ENCODE results near the gene TSPAN14. TPM values are rescaled to one million over a fixed set of nuclear protein-coding genes. Genes with fewer than 3 reads are reported as not detected.

TSPAN14 gene
- total RNA-seq, 1 experiment from 2014 or later, result 46.8 TPM

- Histone ChIP-seq H3K9me3 (ENCODE audit: control insufficient read depth, low read depth, low read length) (no peaks in the 10 kb centered on the region), H3K9ac (ENCODE audit: extremely low read depth, insufficient read length, low read length) (no peak overlapping the region), H3K79me2 (ENCODE audit: insufficient read depth, low read length) (0 out of 2 replicates have a peak, but pooled peaks cover 2% of the 10 kb centered on the region), H2BK12ac (ENCODE audit: insufficient read length, low read depth, low read length) (no peak overlapping the region), H3K56ac (ENCODE audit: insufficient read length, low read depth, low read length) (no peak overlapping the region), H3K23ac (ENCODE audit: insufficient read length, low read depth, low read length) (no peak overlapping the region), H4K8ac (replicated peaks; ENCODE audit: insufficient read length, low read depth, low read length) (no peak overlapping the region), H3K27me3 (ENCODE audit: insufficient read depth, low read length) (no peaks in the 10 kb centered on the region; the same call in 1 of the 2 replicates), H3K23me2 (ENCODE audit: insufficient read length, low read depth, low read length, poor library complexity, severe bottlenecking) (no peaks in the 10 kb centered on the region), H3T11ph (ENCODE audit: low read length) (no peak overlapping the region), H2BK120ac (ENCODE audit: low read depth, low read length, poor library complexity, severe bottlenecking) (no peak overlapping the region), H3K4me1 (ENCODE audit: insufficient read depth, low read length) (peaks cover 8% of the 10 kb centered on the region; the same call in 1 of the 2 replicates), H4K5ac (ENCODE audit: insufficient read length, low read depth, low read length) (no peak overlapping the region), H3K4me2 (ENCODE audit: insufficient read depth, insufficient read length, low read length) (no peak overlapping the region), H3K14ac (ENCODE audit: insufficient read depth, low read length) (peak overlapping the region; percentile 56; the same call in 1 of the 2 replicates), H3K18ac (ENCODE audit: insufficient read length, low read depth, low read length) (no peak overlapping the region), H2AK5ac (ENCODE audit: insufficient read length, low read length) (no peak overlapping the region), H3K27ac (ENCODE audit: insufficient read length, low read depth, low read length) (no peak overlapping the region), H3K79me1 (ENCODE audit: insufficient read depth, low read depth, low read length, poor library complexity, severe bottlenecking) (peaks cover 9% of the 10 kb centered on the region), H2AFZ (ENCODE audit: low read length) (no peak overlapping the region), H2BK5ac (ENCODE audit: insufficient read length, low read length) (no peak overlapping the region), H4K91ac (ENCODE audit: insufficient read length, low read depth, low read length) (no peak overlapping the region), H3K4ac (ENCODE audit: low read depth, low read length) (no peak overlapping the region), H2BK15ac (ENCODE audit: low read depth, low read length) (no peak overlapping the region), H2BK20ac (ENCODE audit: low read depth, low read length, poor library complexity, severe bottlenecking) (no peak overlapping the region), H4K20me1 (ENCODE audit: control insufficient read depth, insufficient read depth, insufficient read length) (no peaks in the 10 kb centered on the region)
- peaks cover 4 to 5% of the 10 kb centered on the region in 2 experiments; a peak in 3 of 5 replicates for H3K9me3 Mint-ChIP-seq
- TF ChIP-seq, protein P1, sequence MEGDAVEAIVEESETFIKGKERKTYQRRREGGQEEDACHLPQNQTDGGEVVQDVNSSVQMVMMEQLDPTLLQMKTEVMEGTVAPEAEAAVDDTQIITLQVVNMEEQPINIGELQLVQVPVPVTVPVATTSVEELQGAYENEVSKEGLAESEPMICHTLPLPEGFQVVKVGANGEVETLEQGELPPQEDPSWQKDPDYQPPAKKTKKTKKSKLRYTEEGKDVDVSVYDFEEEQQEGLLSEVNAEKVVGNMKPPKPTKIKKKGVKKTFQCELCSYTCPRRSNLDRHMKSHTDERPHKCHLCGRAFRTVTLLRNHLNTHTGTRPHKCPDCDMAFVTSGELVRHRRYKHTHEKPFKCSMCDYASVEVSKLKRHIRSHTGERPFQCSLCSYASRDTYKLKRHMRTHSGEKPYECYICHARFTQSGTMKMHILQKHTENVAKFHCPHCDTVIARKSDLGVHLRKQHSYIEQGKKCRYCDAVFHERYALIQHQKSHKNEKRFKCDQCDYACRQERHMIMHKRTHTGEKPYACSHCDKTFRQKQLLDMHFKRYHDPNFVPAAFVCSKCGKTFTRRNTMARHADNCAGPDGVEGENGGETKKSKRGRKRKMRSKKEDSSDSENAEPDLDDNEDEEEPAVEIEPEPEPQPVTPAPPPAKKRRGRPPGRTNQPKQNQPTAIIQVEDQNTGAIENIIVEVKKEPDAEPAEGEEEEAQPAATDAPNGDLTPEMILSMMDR (conservative IDR thresholded peaks at IDR 0.05), result no peak
- DNase-seq, result no peak
- H3K4me3 Mint-ChIP-seq, result no peak overlapping the region
- peaks cover 43 to 57% of the 10 kb centered on the region in 2 experiments for H3K4me1 Mint-ChIP-seq
- H3K27ac Mint-ChIP-seq, result no peak overlapping the region
- peaks cover 33% of the 10 kb centered on the region for H3K27me3 Mint-ChIP-seq (ENCODE audit: low read depth)
- no CpG with 5 or more reads among the region's 3 CpGs for WGBS (ENCODE audit: extremely low coverage, insufficient read length, low lambda C conversion rate)
- peaks cover 13 to 30% (median 20%) of the 10 kb centered on the region in 3 experiments; a peak in 6 of 7 replicates for H3K36me3 Mint-ChIP-seq (ENCODE audit: insufficient read depth in 1 of 3, low read depth in 3 of 3)
Observed at GRCh38 chr10:80473096-80473657, 19.1 kb downstream of the TSPAN14 start.
